HG03442 (cell line): ENCODE measurements around the gene NDUFAF8.

Experiments
- ATAC-seq: cut with Tn5 transposase; IDR thresholded peaks from one replicate; pipeline ENCODE4 v1.9.1; 2021; ENCODE audit warnings: mild to moderate bottlenecking, moderate library complexity; ENCODE audit not compliant: unreplicated experiment

Gene NDUFAF8

DNA sequence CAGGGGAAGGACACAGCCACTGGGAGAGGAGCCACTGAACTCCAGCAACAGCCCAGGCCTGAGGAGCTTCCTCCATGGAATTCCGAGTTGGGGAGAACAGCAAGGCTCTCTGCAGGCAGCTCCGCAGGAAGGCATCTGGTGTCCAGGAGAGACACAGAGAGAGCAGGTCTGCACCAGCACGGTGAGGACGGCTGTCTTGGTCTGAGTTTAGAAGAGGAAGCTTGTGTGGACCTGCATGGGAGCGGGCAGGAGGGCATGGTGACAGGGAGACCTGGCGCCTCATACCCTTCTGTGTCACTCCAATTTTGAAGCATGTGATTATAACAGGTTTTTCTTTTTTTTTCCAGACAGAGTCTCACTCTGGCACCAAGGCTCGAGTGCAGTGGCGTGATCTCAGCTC lies 49.6 kb downstream of the NDUFAF8 start:
- no peak for ATAC-seq

DNA sequence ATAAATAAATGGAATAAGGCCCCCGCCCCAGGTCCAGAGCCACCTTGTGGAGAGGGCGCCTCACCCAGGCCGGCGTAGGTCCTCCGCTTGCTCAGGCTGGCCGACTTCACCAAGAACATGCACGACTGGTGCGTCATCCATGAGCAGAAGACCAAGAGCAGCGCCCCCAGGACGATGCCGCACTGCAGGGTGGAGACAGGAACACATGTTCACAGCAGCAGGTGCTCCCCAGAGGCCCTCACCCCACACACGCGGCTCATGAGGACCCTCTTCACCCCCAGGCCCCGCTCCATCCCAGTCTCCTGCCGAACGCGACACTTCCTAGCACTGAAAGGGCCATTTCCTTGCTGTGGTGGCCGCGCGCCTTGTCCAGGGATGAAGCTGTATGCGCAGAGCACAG lies 50.5 kb downstream of the NDUFAF8 start:
- ATAC-seq = no peak

DNA sequence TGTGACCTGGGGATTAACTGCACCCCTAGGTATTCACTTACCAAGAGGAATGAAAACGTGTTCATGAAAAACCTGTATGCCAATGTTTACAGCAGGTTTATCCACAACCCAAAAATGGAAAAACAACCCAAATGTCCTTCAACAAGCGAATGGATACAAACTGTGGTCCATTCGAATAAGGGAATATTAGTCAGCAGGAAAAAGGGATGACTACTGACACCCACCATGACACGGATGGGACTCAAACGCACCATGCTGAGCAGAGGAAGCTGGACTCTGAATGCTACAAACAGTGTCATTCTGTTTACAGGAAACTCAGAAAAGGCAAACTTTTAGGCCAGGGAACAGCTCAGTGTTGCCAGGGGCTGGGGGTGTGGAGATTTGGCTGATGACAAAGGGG lies 51.1 kb downstream of the NDUFAF8 start:
- ATAC-seq = no peak
